GM18526 (cell line): Measurements from ENCODE around the gene MOCS2.

Experiments
- POLR2A ChIP-seq: IDR thresholded peaks from 3 replicates; pipeline ENCODE4 v1.6.1; 2011; ENCODE audit not compliant: insufficient read length; ENCODE audit errors: extremely low read depth

MOCS2 gene

DNA sequence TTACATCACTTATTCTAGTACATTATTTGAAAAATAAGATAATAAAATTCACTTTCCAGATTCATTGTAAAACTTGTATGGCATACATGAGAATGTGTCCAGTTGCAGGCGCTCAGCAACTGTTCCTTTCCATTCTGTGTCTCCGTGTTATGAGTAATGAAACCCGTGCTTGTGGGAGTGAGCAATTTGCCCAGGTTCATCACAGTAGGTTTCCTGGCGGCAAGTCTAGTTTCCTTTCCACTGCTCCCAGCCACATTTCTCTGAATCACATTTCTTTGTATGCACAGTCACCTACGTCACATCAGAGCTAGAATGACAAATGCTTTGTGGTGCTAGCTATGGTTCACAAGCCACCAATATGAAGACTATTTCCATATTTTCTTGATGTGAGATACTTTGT, 39.9 kb downstream of the MOCS2 start:
- no peak for TF ChIP-seq POLR2A

DNA sequence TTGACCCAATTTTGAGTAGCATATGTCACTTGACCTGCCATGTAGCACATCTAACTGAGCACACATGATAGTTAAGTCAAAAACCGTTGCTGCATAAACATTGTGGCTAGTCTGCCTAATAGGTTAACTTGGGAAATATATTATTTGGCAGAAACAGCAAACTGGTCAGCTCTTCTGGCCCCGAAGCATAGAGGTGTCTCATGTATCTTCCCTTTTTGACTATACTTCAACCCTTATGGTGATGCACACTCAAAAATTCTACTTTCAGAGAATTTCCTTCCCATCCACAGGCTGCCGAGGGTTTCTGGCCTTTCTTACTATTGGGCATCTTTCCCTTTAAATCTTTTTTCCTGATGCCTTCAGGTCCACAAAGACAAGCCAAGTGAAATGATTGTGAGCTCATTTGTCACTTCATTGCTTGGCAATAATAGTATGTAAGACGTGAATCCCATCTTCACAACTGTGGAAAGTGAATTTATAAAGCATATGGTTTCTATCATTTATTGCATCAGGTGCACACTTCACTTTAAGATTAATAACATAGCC, 41.2 kb downstream of the MOCS2 start:
- TF ChIP-seq POLR2A: no peak

DNA sequence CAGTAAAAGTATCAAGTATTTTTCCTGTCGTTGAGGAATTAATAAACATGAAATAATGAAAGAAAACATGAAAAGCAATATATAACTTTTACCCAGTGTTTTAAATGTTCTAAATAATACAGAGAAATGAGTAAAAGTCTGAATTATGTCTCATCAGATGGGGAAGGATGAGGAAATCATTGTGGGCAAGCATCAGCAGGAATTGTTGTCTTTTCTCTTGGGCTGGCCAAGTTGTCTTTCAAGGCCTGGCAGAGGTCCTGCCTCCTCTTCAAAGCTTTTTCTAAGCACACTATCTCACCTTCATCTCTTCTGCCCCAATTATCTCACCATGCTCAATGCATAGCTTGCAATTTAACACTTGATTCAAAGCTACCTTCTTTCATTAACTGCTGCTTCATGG, 41.9 kb downstream of the MOCS2 start:
- TF ChIP-seq POLR2A: no peak

DNA sequence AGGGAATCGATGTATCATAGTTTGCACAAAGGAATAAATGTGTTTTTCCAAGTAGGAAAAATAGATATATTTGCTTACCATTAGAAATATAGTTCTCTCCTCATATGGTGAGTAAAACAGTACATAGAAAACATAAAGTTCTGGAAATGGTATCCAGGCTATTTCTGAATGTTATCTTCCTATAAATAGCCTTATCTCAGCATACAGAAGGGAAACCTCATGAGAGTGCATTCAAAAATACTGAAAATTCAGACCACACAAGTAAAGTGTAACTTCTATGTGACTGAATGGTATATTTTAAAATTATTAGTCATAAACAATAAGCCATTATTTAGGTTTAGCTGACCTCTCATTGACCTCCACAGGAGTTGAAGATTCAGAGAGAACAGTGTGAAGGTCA, 43.5 kb downstream of the MOCS2 start:
- no peak for TF ChIP-seq POLR2A

DNA sequence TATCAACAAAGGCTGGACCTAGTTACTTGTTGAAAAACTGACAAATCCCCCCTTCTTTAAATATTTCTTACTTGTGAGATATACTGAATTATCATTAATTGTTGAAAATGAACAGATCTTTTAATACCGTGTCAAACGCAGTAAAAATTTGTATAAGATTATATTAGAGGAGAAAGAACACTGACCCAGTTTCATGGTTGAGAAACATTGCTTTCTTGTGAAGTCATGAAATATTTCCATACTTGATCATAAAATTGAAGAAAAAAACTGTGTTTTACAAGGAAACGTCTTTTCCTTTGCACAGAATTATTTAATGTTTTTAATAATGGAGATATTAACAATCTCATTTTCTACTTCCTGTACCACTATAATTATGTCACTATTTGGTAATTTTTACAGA, 45.8 kb downstream of the MOCS2 start:
- no peak for TF ChIP-seq POLR2A

DNA sequence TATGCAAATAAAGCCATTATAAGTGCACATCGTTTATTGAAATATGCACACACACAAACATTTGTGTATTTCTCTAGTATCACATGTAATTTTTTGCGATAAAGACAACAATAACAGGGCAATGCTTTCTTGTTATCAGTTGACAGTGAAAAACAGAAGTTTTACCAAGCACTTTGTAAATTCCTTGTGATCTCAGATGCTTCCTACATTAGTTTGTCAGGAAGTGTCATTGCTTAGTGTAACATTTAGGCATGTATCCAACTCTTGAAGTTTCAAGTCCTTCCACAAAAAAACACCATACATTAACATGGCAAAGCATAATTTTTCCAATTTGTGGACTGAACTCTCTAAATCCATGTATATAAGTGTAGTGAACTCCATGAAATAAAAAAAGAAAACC, 46.4 kb downstream of the MOCS2 start:
- TF ChIP-seq POLR2A: no peak

DNA sequence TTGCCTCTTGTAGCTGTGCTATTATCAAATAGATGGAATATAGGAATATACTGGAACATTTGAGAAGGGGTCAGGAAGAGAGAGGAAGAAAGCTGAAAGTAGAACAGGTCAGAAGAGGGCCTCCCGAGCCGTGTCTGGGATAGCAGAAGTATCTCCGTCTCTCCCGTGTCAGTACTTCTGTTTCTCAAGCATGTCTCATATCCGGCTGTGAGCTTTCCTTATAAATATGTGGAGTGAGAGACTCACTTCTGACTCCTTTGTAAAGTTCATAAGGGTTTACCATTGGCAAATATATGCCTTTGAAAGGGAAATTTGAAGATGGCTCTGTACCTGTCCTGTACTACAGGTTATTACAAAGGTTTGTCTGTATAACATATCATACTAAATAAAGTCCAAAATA, 50.3 kb downstream of the MOCS2 start:
- TF ChIP-seq POLR2A: no peak

DNA sequence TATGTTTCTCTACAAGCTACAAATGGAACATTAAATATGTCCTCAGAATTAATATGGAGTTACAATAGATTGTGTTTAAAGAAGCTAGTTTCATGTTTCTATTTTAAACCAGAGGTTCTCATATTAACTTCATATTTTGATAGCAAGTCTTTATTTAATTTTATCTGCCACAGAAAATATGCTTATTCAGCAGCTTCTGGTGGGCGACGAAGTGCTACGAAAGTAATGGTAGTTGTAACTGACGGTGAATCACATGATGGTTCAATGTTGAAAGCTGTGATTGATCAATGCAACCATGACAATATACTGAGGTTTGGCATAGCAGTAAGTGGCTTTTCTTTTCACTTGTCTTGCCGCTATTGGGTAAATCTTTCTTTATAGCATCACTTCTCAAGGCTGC, 54.2 kb downstream of the MOCS2 start:
- TF ChIP-seq POLR2A: no peak

DNA sequence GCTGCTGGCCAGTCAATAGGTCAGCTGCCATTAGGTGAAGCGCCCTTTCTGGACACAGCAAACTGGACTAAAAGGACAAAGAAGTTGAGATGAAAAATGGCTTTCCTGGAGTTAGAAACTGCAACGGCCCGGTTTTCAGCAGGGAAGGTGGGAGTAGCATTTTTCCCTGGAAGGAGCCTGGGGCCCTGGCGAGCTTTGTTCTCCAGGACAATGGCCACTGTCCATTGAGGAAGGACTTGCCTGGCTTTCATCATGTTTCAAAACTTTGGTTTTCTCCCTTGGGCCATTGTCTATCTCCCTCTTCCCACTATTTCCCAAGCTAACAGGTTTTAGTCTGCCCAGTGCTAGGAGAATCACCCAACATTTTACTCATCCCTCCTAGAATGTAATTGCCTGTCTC, 56.2 kb downstream of the MOCS2 start:
- no peak for TF ChIP-seq POLR2A

DNA sequence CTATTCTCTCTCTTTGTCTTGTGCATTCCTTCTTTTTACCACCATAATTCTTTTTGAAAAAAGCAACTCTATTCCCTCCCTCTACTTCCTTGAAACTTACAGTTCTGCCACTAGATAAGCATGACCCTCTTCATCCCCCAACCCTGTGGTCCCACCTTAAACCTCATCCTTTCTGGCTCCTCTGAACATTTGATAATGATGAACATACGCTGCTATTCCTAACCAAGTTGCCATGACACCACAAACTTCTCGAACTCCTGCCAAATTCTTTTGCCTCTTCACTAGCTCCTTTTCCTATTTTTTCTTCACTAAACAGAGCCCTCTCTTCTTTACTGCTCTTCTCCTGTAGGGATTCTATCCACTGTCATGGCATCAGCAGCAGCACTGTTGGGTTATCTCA, 57.1 kb downstream of the MOCS2 start:
- no peak for TF ChIP-seq POLR2A

DNA sequence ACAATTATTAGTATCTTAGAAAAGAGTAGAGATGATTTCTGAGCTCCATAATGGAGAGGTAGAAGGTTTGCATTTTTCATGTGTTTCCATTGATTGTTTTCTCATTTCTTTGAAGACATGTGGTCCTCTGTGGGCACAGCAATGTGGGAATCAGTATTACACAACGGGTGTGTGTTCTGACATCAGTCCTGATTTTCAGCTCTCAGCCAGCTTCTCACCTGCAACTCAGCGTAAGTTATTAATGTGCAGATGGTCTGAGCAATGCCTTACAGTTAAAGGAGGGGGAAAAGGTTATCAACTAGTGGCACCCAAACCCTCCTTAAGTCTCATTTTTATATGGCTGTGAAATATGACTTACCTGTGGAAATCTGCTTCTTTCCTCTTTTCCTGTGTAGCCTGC, 61.3 kb downstream of the MOCS2 start:
- no peak for TF ChIP-seq POLR2A
